Gastrocnemius medialis (tissue), 4 donors: Measurements from ENCODE around the gene DOK3. TPM values are rescaled to one million over a fixed set of nuclear protein-coding genes. Genes with fewer than 3 reads are reported as not detected.

Source experiments
- ATAC-seq, 2 donors: fragments of 150-250 bp; one replicate each; pipeline ENCODE4 v1.9.1; 2016
- DNase-seq, 2 donors: peaks; one replicate each; pipeline ENCODE4 v3.0.0-alpha.2; 2019
- H3K27ac ChIP-seq, 4 donors: fragments of 200-600 bp; sonication (generic); 1 replicate in 1 of 4; 2 replicates in 3 of 4; pipeline ENCODE4 v1.5.1; 2016 to 2018; ENCODE audit warnings: mild to moderate bottlenecking in 2 of 4, moderate library complexity in 1 of 4
- H3K27me3 ChIP-seq, 3 donors: fragments of 200-600 bp; sonication (generic) in 2 of 3; 1 replicate in 1 of 3; 2 replicates in 2 of 3; pipeline versions ENCODE4 v1.5.1 to v1.6.0; 2016 to 2019; ENCODE audit warnings: mild to moderate bottlenecking in 1 of 3, moderate library complexity in 1 of 3
- H3K36me3 ChIP-seq, 2 donors: fragments of 200-600 bp; sonication (generic) in 1 of 2; one replicate each; pipeline ENCODE4 v1.5.1; 2017 to 2018
- H3K4me1 ChIP-seq, 2 donors: fragments of 200-600 bp; sonication (generic) in 1 of 2; one replicate each; pipeline ENCODE4 v1.5.1; 2016 to 2017; ENCODE audit warnings: mild to moderate bottlenecking in 2 of 2
- H3K4me3 ChIP-seq, 4 donors: fragments of 200-600 bp; sonication (generic) in 3 of 4; 1 replicate in 1 of 4; 2 replicates in 3 of 4; pipeline ENCODE4 v1.5.1; 2016 to 2019; ENCODE audit warnings: mild to moderate bottlenecking in 2 of 4
- H3K9me3 ChIP-seq, 3 donors: fragments of 200-600 bp; sonication (generic) in 2 of 3; 1 replicate in 1 of 3; 2 replicates in 2 of 3; pipeline ENCODE4 v1.5.1; 2016 to 2019
- POLR2A ChIP-seq, 2 donors: fragments of 450-650 bp; IDR thresholded peaks; one replicate each; pipeline ENCODE4 v1.6.1; 2017; ENCODE audit warnings: antibody characterized with exemption in 2 of 2, mild to moderate bottlenecking in 2 of 2, moderate library complexity in 2 of 2
- in situ Hi-C, 4 donors: fragments of 200-750 bp; cut with MboI; loops; one replicate each; pipeline versions ENCODE4 v1.15.0 to v1.8.0; 2017; ENCODE audit warnings: low sequenced_read_pairs in 4 of 4
- intact Hi-C: fragments of 100-400 bp; cut with DNase I; formaldehyde crosslinking; loops from one replicate; pipeline ENCODE4 v1.15.1; 2023; ENCODE audit warnings: low total_unique reads
- total RNA-seq, 4 donors: library from RNA; depleted of rRNA; stranded (reverse); fragments of >200 nt; gene quantifications; one replicate each; pipeline versions ENCODE4 v1.1.0 to v1.2.3, GENCODE V29; 2016
- TF ChIP-seq, protein P1 (sequence below), 5 experiments: fragments of 450-650 bp in 3 of 5; fragments of 200-600 bp in 2 of 5; sonication (generic) in 2 of 5; IDR thresholded peaks in 4 of 5; conservative IDR thresholded peaks in 1 of 5; 1 replicate in 4 of 5; 2 replicates in 1 of 5; pipeline ENCODE4 v1.5.1; 2016 to 2019; ENCODE audit warnings: antibody characterized with exemption in 5 of 5, mild to moderate bottlenecking in 3 of 5, moderate library complexity in 3 of 5

Gene DOK3
- total RNA-seq, 4 donors from 2014 or later, result 2.1 to 5.1 (median 2.9) TPM

GRCh38 chr5:177531209-177531940, 21.7 kb upstream of the DOK3 start:
- Histone ChIP-seq H3K27me3 (no peaks in the 10 kb centered on the region), H3K4me3 (no peak overlapping the region), H3K27ac (peak overlapping the region in 1 of 4 donors; percentile 47), H3K36me3 (peaks cover 0 to 68% of the 10 kb centered on the region in 2 donors), H3K4me1 (peaks cover 26 to 33% of the 10 kb centered on the region in 2 donors), H3K9me3 (no peaks in the 10 kb centered on the region)
- in situ Hi-C loops, result no loop called here
- no peak for ATAC-seq
- TF ChIP-seq, protein P1, sequence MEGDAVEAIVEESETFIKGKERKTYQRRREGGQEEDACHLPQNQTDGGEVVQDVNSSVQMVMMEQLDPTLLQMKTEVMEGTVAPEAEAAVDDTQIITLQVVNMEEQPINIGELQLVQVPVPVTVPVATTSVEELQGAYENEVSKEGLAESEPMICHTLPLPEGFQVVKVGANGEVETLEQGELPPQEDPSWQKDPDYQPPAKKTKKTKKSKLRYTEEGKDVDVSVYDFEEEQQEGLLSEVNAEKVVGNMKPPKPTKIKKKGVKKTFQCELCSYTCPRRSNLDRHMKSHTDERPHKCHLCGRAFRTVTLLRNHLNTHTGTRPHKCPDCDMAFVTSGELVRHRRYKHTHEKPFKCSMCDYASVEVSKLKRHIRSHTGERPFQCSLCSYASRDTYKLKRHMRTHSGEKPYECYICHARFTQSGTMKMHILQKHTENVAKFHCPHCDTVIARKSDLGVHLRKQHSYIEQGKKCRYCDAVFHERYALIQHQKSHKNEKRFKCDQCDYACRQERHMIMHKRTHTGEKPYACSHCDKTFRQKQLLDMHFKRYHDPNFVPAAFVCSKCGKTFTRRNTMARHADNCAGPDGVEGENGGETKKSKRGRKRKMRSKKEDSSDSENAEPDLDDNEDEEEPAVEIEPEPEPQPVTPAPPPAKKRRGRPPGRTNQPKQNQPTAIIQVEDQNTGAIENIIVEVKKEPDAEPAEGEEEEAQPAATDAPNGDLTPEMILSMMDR (IDR thresholded peaks at IDR 0.05 in 4 of 5, conservative IDR thresholded peaks at IDR 0.05 in 1 of 5), result no peak
- no peak for TF ChIP-seq POLR2A (IDR thresholded peaks at IDR 0.05)
- no peak for DNase-seq
- intact Hi-C loops, result no loop called here

GRCh38 chr5:177530638-177531037, 21.0 kb upstream of the DOK3 start:
- intact Hi-C loops (no loop called here), in situ Hi-C loops (no loop called here)
- Histone ChIP-seq H3K36me3 (peaks cover 0 to 69% of the 10 kb centered on the region in 2 donors), H3K9me3 (no peaks in the 10 kb centered on the region), H3K27me3 (no peaks in the 10 kb centered on the region), H3K4me3 (no peak overlapping the region), H3K4me1 (peaks cover 20 to 33% of the 10 kb centered on the region in 2 donors), H3K27ac (peak overlapping the region in 1 of 4 donors; percentile 47)
- ATAC-seq (no peak), DNase-seq (no peak)
- TF ChIP-seq POLR2A (IDR thresholded peaks at IDR 0.05), result no peak
- TF ChIP-seq, protein P1 (IDR thresholded peaks at IDR 0.05 in 4 of 5, conservative IDR thresholded peaks at IDR 0.05 in 1 of 5), result no peak

DNA sequence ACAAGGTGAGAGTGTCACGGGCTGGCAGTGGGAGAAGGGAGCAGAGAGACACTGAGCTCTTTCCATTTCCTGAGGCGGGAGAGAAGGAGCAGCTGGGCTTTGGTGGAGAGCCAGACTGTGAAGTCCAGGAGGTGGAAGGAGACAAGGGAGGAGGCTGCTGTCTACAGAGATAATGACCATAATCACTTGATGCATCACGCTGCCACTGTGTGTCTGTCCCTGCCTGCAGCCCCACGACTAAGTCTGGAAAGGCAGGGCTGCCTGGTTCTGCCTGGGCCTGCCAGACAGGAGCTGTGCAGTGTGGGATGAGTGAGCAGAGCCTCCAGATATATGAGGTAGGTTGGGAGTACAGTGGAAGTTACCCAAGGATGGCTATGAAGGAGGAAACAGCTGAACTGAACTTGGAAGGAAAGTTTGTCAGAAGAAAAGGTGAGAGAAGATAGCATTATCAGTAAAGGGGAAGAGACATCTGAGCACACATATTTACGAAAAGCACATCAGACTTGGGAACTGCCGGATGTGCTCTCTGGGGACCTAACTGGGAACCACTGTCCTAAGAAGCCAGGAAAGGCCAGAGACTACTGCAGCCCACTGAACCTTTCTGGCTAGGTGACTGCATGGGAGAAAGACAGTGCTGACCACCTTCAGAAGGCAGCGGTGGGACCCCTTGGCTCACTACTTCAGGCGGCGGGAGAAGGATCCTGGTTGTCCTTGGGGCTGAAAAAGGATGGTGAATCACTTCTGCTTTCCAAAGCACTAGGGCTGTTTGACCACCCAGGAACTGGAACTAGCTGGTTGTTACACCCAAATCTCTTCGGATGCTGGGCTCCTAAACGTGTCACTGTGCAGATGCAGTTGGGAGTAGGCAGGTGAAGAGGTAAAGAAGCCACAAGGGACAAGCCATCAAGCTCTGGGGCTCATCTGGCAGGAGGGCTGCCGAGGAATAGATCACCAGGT, 19.9 kb upstream of the DOK3 start:
- no peak for TF ChIP-seq POLR2A (IDR thresholded peaks at IDR 0.05)
- TF ChIP-seq, protein P1 (IDR thresholded peaks at IDR 0.05 in 4 of 5, conservative IDR thresholded peaks at IDR 0.05 in 1 of 5), result no peak
- H3K9me3 ChIP-seq, result no peaks in the 10 kb centered on the region
- H3K4me1 ChIP-seq, result peaks cover 18 to 33% of the 10 kb centered on the region in 2 donors
- intact Hi-C loops (no loop called here), in situ Hi-C loops (no loop called here)
- H3K27me3 ChIP-seq, result no peaks in the 10 kb centered on the region
- ATAC-seq (no peak), DNase-seq (no peak)
- no peak overlapping the region for H3K4me3 ChIP-seq
- no peak overlapping the region for H3K27ac ChIP-seq
- H3K36me3 ChIP-seq, result peaks cover 0 to 71% of the 10 kb centered on the region in 2 donors

DNA sequence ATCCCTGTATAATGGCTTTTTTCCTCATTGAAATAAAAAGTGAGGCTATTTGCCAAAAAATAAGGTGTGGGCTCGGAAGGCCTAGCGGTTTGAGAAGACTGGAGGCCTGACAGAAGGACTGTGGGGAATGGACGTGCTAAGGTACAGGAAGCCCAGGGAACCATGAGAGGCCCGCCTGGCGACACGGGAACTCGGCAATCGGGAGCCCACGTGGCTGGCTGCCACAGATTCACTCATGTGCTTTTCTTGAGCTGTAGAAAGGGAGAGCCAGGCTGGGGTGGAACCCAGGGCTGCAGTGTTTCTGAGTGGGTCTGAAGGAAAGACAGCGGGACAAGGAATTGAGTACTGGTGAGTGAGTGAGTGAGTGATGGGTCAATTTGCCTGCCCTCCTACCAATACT, 19.0 kb upstream of the DOK3 start:
- DNase-seq (no peak), ATAC-seq (no peak)
- no peak for TF ChIP-seq POLR2A (IDR thresholded peaks at IDR 0.05)
- TF ChIP-seq, protein P1 (IDR thresholded peaks at IDR 0.05 in 4 of 5, conservative IDR thresholded peaks at IDR 0.05 in 1 of 5), result no peak
- H3K27me3 ChIP-seq, result no peaks in the 10 kb centered on the region
- peaks cover 16 to 33% of the 10 kb centered on the region in 2 donors for H3K4me1 ChIP-seq
- H3K9me3 ChIP-seq, result no peaks in the 10 kb centered on the region
- intact Hi-C loops, result no loop called here
- no peak overlapping the region for H3K4me3 ChIP-seq
- H3K36me3 ChIP-seq, result peaks cover 0 to 78% of the 10 kb centered on the region in 2 donors
- no peak overlapping the region for H3K27ac ChIP-seq
- in situ Hi-C loops, result no loop called here
